Right atrium auricular region (tissue), 2 donors: ENCODE data around the gene PMS1. TPM values are rescaled to one million over a fixed set of nuclear protein-coding genes. Genes with fewer than 3 reads are reported as not detected.

ENCODE experiments used
- DNase-seq: peaks from one replicate; pipeline ENCODE4 v3.0.0-alpha.2; 2019; ENCODE audit warnings: low spot score
- H3K27ac ChIP-seq, 2 donors: fragments of 200-600 bp; sonication (generic); 1 replicate in 1 of 2; 2 replicates in 1 of 2; pipeline ENCODE4 v1.5.1; 2016 to 2019
- H3K27me3 ChIP-seq, 2 donors: fragments of 200-600 bp; sonication (generic); one replicate each; pipeline versions ENCODE4 v1.5.1 to v1.6.0; 2017 to 2019
- H3K36me3 ChIP-seq: fragments of 200-600 bp; sonication (generic); one replicate; pipeline ENCODE4 v1.5.1; 2016
- H3K4me1 ChIP-seq, 2 donors: fragments of 200-600 bp; sonication (generic); one replicate each; pipeline versions ENCODE4 v1.5.1 to v1.6.0; 2017 to 2019
- H3K4me3 ChIP-seq, 2 donors: fragments of 200-600 bp; sonication (generic); 1 replicate in 1 of 2; 2 replicates in 1 of 2; pipeline ENCODE4 v1.5.1; 2017 to 2019; ENCODE audit warnings: mild to moderate bottlenecking in 1 of 2, moderate library complexity in 1 of 2
- H3K9me3 ChIP-seq, 2 donors: fragments of 200-600 bp; sonication (generic); one replicate each; pipeline ENCODE4 v1.5.1; 2019
- CTCF ChIP-seq, 2 donors: fragments of 200-600 bp; sonication (generic); IDR thresholded peaks; one replicate each; pipeline ENCODE4 v1.5.1; 2019; ENCODE audit warnings: antibody characterized with exemption in 2 of 2
- total RNA-seq, 2 donors: library from RNA; depleted of rRNA; stranded (reverse); fragments of >200 nt; gene quantifications; one replicate each; pipeline ENCODE4 v1.1.0, GENCODE V29; 2016

Gene PMS1
- total RNA-seq, 2 donors from 2014 or later = 7.9 to 9.0 TPM

GRCh38 chr2:189860161-189860560 is 75.9 kb downstream of the PMS1 start:
- Histone ChIP-seq H3K27ac (no peak overlapping the region), H3K4me3 (no peak overlapping the region), H3K27me3 (no peaks in the 10 kb centered on the region), H3K36me3 (peaks cover 8% of the 10 kb centered on the region), H3K4me1 (no peaks in the 10 kb centered on the region), H3K9me3 (no peaks in the 10 kb centered on the region)
- TF ChIP-seq CTCF (IDR thresholded peaks at IDR 0.05) = no peak
- DNase-seq = no peak

GRCh38 chr2:189862751-189863150 is 78.5 kb downstream of the PMS1 start:
- Histone ChIP-seq H3K27me3 (no peaks in the 10 kb centered on the region), H3K9me3 (no peaks in the 10 kb centered on the region), H3K4me1 (no peaks in the 10 kb centered on the region), H3K36me3 (peaks cover 5% of the 10 kb centered on the region), H3K4me3 (no peak overlapping the region), H3K27ac (no peak overlapping the region)
- no peak for TF ChIP-seq CTCF (IDR thresholded peaks at IDR 0.05)
- DNase-seq = no peak

GRCh38 chr2:189865826-189866225 is 81.6 kb downstream of the PMS1 start:
- H3K4me3 ChIP-seq = no peak overlapping the region
- no peaks in the 10 kb centered on the region for H3K4me1 ChIP-seq
- no peak for TF ChIP-seq CTCF (IDR thresholded peaks at IDR 0.05)

GRCh38 chr2:189866296-189866695 is 82.0 kb downstream of the PMS1 start:
- Histone ChIP-seq H3K4me3 (no peak overlapping the region), H3K27ac (no peak overlapping the region), H3K27me3 (no peaks in the 10 kb centered on the region), H3K4me1 (no peaks in the 10 kb centered on the region), H3K36me3 (peaks cover 5% of the 10 kb centered on the region), H3K9me3 (no peaks in the 10 kb centered on the region)
- no peak for DNase-seq
- no peak for TF ChIP-seq CTCF (IDR thresholded peaks at IDR 0.05)

More at GRCh38 chr2:189865826-189866225, 81.6 kb downstream of the PMS1 start:
- H3K36me3 ChIP-seq = peaks cover 5% of the 10 kb centered on the region
- no peak for DNase-seq
- H3K27ac ChIP-seq = no peak overlapping the region
- H3K9me3 ChIP-seq = no peaks in the 10 kb centered on the region
- no peaks in the 10 kb centered on the region for H3K27me3 ChIP-seq

GRCh38 chr2:189868896-189869295 is 84.6 kb downstream of the PMS1 start:
- H3K36me3 ChIP-seq = peaks cover 2% of the 10 kb centered on the region
- H3K27me3 ChIP-seq = no peaks in the 10 kb centered on the region
- H3K4me1 ChIP-seq = no peaks in the 10 kb centered on the region
- H3K27ac ChIP-seq = no peak overlapping the region
- TF ChIP-seq CTCF (IDR thresholded peaks at IDR 0.05) = no peak
- H3K4me3 ChIP-seq = no peak overlapping the region
- no peak for DNase-seq
- no peaks in the 10 kb centered on the region for H3K9me3 ChIP-seq

GRCh38 chr2:189870381-189871085 is 86.3 kb downstream of the PMS1 start:
- Histone ChIP-seq H3K4me1 (no peaks in the 10 kb centered on the region), H3K9me3 (no peaks in the 10 kb centered on the region), H3K36me3 (peaks cover 10% of the 10 kb centered on the region), H3K4me3 (no peak overlapping the region), H3K27me3 (no peaks in the 10 kb centered on the region), H3K27ac (no peak overlapping the region)
- DNase-seq = no peak
- TF ChIP-seq CTCF (IDR thresholded peaks at IDR 0.05) = no peak
